NOMO-1 treated with dmso at 0.1 percent for 144 hours (cell line): Measurements from ENCODE around the gene IFIT2.
"Not testable (repeated sequence)": the region's sequence is repeated elsewhere in the genome, so short reads cannot be mapped to it uniquely, and the experiment has no call there.

Experiments
- DNase-seq: peaks from one replicate; lab custom pipeline; 2025; ENCODE audit not compliant: unreplicated experiment; lab: John Stamatoyannopoulos, UW

IFIT2 gene

GRCh38 chr10:89278900-89279392 is 22.9 kb upstream of the IFIT2 start:
- DNase-seq = no peak

GRCh38 chr10:89279421-89279869 is 22.4 kb upstream of the IFIT2 start:
- no peak for DNase-seq

- no peak for DNase-seq
Observed at GRCh38 chr10:89280508-89280907, 21.3 kb upstream of the IFIT2 start.

- DNase-seq = no peak
Observed at GRCh38 chr10:89281606-89282395, 20.0 kb upstream of the IFIT2 start.

- DNase-seq = no peak
Observed at GRCh38 chr10:89283025-89283935, 18.6 kb upstream of the IFIT2 start.

- no peak for DNase-seq
Observed at GRCh38 chr10:89283936-89284475, 17.8 kb upstream of the IFIT2 start.

GRCh38 chr10:89284711-89285110 is 17.1 kb upstream of the IFIT2 start:
- DNase-seq = not testable (repeated sequence)

GRCh38 chr10:89285303-89285702 is 16.5 kb upstream of the IFIT2 start:
- not testable (repeated sequence) for DNase-seq

GRCh38 chr10:89294721-89295239 is 7.1 kb upstream of the IFIT2 start:
- no peak for DNase-seq

- no peak for DNase-seq
Observed at GRCh38 chr10:89295597-89295996, 6.2 kb upstream of the IFIT2 start.

- peak; percentile 37 for DNase-seq
Observed at GRCh38 chr10:89296220-89296648, 5.6 kb upstream of the IFIT2 start.

GRCh38 chr10:89297356-89297755 is 4.5 kb upstream of the IFIT2 start:
- no peak for DNase-seq

GRCh38 chr10:89297791-89298190 is 4.1 kb upstream of the IFIT2 start:
- no peak for DNase-seq

- no peak for DNase-seq
Observed at GRCh38 chr10:89299031-89299430, 2.8 kb upstream of the IFIT2 start.

GRCh38 chr10:89301232-89301631 is 614 bp upstream of the IFIT2 start:
- DNase-seq = peak; percentile 31

- no peak for DNase-seq
Observed at GRCh38 chr10:89302625-89303024, 779 bp downstream of the IFIT2 start.

- DNase-seq = no peak
Observed at GRCh38 chr10:89303161-89303560, 1.3 kb downstream of the IFIT2 start.

- no peak for DNase-seq
Observed at GRCh38 chr10:89304026-89304425, 2.2 kb downstream of the IFIT2 start.

GRCh38 chr10:89304446-89304845 is 2.6 kb downstream of the IFIT2 start:
- DNase-seq = no peak

- no peak for DNase-seq
Observed at GRCh38 chr10:89304925-89305324, 3.1 kb downstream of the IFIT2 start.

- no peak for DNase-seq
Observed at GRCh38 chr10:89305766-89306433, 4.1 kb downstream of the IFIT2 start.
